ENCODE results near the gene PBLD.

- TF ChIP-seq POLR2A (IDR thresholded peaks at IDR 0.05) (no peak), CTCF (IDR thresholded peaks at IDR 0.05) (no peak)
Observed at GRCh38 chr10:68296843-68297663, 35.7 kb downstream of the PBLD start.
